Peyer's patch (tissue), 4 donors: ENCODE measurements around the gene KRTAP5-2.

Experiments
- CTCF ChIP-seq, 6 experiments: fragments of 450-650 bp in 4 of 6; fragments of 200-600 bp in 2 of 6; sonication (generic) in 1 of 6; IDR thresholded peaks; one replicate each; pipeline ENCODE4 v1.5.1; 2017 to 2019; ENCODE audit warnings: antibody characterized with exemption in 6 of 6, mild to moderate bottlenecking in 3 of 6, moderate library complexity in 1 of 6
- POLR2A ChIP-seq, 2 donors: fragments of 450-650 bp; IDR thresholded peaks; one replicate each; pipeline ENCODE4 v1.5.1; 2017; ENCODE audit warnings: antibody characterized with exemption in 2 of 2, mild to moderate bottlenecking in 2 of 2, moderate library complexity in 2 of 2

GRCh38 chr11:1643146-1643690 lies 45.1 kb upstream of the KRTAP5-2 start:
- TF ChIP-seq POLR2A (IDR thresholded peaks at IDR 0.05) (no peak), CTCF (IDR thresholded peaks at IDR 0.05) (no peak)
